Activated effector memory CD4-positive, alpha-beta T cell treated with Interleukin-2 at 50 U/mL for 16 hours (primary cell): ENCODE data around the gene JAK1.
"Not testable (repeated sequence)": the region's sequence is repeated elsewhere in the genome, so short reads cannot be mapped to it uniquely, and the experiment has no call there.

ENCODE experiments used
- DNase-seq: peaks from one replicate; pipeline ENCODE4 v3.0.0-alpha.2; 2020

JAK1 gene

GRCh38 chr1:64948216-64948615 is 18.1 kb downstream of the JAK1 start:
- no peak for DNase-seq

GRCh38 chr1:64946916-64947315 is 19.4 kb downstream of the JAK1 start:
- DNase-seq = no peak

GRCh38 chr1:64944913-64945312 is 21.4 kb downstream of the JAK1 start:
- no peak for DNase-seq

GRCh38 chr1:64942675-64943074 is 23.7 kb downstream of the JAK1 start:
- no peak for DNase-seq

- DNase-seq = no peak
These were observed 24.2 kb downstream of the JAK1 start for GRCh38 chr1:64942118-64942517.

- no peak for DNase-seq
These were observed 24.8 kb downstream of the JAK1 start for GRCh38 chr1:64941461-64942117.

GRCh38 chr1:64940025-64940424 is 26.3 kb downstream of the JAK1 start:
- DNase-seq = no peak

GRCh38 chr1:64938991-64939390 is 27.4 kb downstream of the JAK1 start:
- no peak for DNase-seq

GRCh38 chr1:64936956-64937355 is 29.4 kb downstream of the JAK1 start:
- no peak for DNase-seq

GRCh38 chr1:64935551-64936155 is 30.7 kb downstream of the JAK1 start:
- DNase-seq = no peak

GRCh38 chr1:64934878-64935275 is 31.5 kb downstream of the JAK1 start:
- no peak for DNase-seq

- no peak for DNase-seq
These were observed 32.1 kb downstream of the JAK1 start for GRCh38 chr1:64934115-64934877.

GRCh38 chr1:64933296-64934070 is 32.9 kb downstream of the JAK1 start:
- no peak for DNase-seq

GRCh38 chr1:64932962-64933295 is 33.4 kb downstream of the JAK1 start:
- DNase-seq = no peak

GRCh38 chr1:64930640-64931039 is 35.7 kb downstream of the JAK1 start:
- not testable (repeated sequence) for DNase-seq

- no peak for DNase-seq
These were observed 37.1 kb downstream of the JAK1 start for GRCh38 chr1:64929221-64929620.

- DNase-seq = no peak
These were observed 38.0 kb downstream of the JAK1 start for GRCh38 chr1:64928325-64928724.

- no peak for DNase-seq
These were observed 40.8 kb downstream of the JAK1 start for GRCh38 chr1:64925594-64925993.

GRCh38 chr1:64923294-64923718 is 43.0 kb downstream of the JAK1 start:
- no peak for DNase-seq

- DNase-seq = no peak
These were observed 44.0 kb downstream of the JAK1 start for GRCh38 chr1:64922336-64922735.

GRCh38 chr1:64921771-64922170 is 44.6 kb downstream of the JAK1 start:
- DNase-seq = no peak

- DNase-seq = no peak
These were observed 45.3 kb downstream of the JAK1 start for GRCh38 chr1:64920941-64921589.

- not testable (repeated sequence) for DNase-seq
These were observed 47.2 kb downstream of the JAK1 start for GRCh38 chr1:64919120-64919519.
